H1 (cell line): ENCODE results near the gene ELP5. TPM values are rescaled to one million over a fixed set of nuclear protein-coding genes. Genes with fewer than 3 reads are reported as not detected.

ENCODE experiments used
- CHD2 ChIP-seq: IDR thresholded peaks from 2 replicates; pipeline ENCODE4 v1.6.1; 2012; ENCODE audit warnings: low read length, improper control_type of control experiment
- CHD7 ChIP-seq: fragments of 300-600 bp; sonication (generic); IDR thresholded peaks from 2 replicates; pipeline ENCODE4 v1.7.1; 2012; ENCODE audit warnings: low read length, moderate library complexity, mild to moderate bottlenecking, inconsistent platforms; ENCODE audit not compliant: insufficient replicate concordance
- CTCF ChIP-seq, 3 experiments: IDR thresholded peaks; 1 replicate in 2 of 3; 2 replicates in 1 of 3; pipeline versions ENCODE4 v1.5.1 to v1.6.1; 2011; ENCODE audit warnings: low read length in 3 of 3, mild to moderate bottlenecking in 3 of 3, inconsistent platforms in 2 of 3, low read depth in 1 of 3, moderate library complexity in 1 of 3; ENCODE audit not compliant: insufficient read depth in 1 of 3; ENCODE audit errors: control extremely low read depth in 1 of 3
- POLR2A ChIP-seq, 2 experiments: IDR thresholded peaks; 1 replicate in 1 of 2; 2 replicates in 1 of 2; pipeline ENCODE4 v1.6.1; 2011; ENCODE audit warnings: low read depth in 2 of 2, low read length in 2 of 2, mild to moderate bottlenecking in 2 of 2; ENCODE audit errors: control extremely low read depth in 1 of 2
- SRF ChIP-seq: IDR thresholded peaks from 2 replicates; pipeline ENCODE4 v1.6.1; 2011; ENCODE audit warnings: mild to moderate bottlenecking, low read depth, low read length, moderate library complexity
- SUZ12 ChIP-seq: fragments of 200-600 bp; sonication (generic); IDR thresholded peaks from 2 replicates; pipeline ENCODE4 v1.6.1; 2012; ENCODE audit warnings: mild to moderate bottlenecking, inconsistent platforms, low read length, moderate library complexity, mixed read lengths
- TCF12 ChIP-seq: IDR thresholded peaks from 2 replicates; pipeline ENCODE4 v1.6.1; 2011; ENCODE audit warnings: low read depth, mild to moderate bottlenecking, low read length
- TEAD4 ChIP-seq: IDR thresholded peaks from 2 replicates; pipeline ENCODE4 v1.6.1; 2012; ENCODE audit warnings: low read depth, low read length, inconsistent platforms, mixed read lengths
- YY1 ChIP-seq: IDR thresholded peaks from 2 replicates; pipeline ENCODE4 v1.6.1; 2011; ENCODE audit warnings: low read depth, mild to moderate bottlenecking, low read length
- ZNF274 ChIP-seq: IDR thresholded peaks from 2 replicates; pipeline ENCODE4 v1.7.0; 2012; ENCODE audit warnings: low read length, borderline replicate concordance; ENCODE audit errors: extremely low read depth
- polyA plus RNA-seq, 7 experiments: library from polyadenylated mRNA; depleted of rRNA in 3 of 7; stranded (reverse) in 5 of 7; unstranded in 2 of 7; fragments of >200 nt in 5 of 7; fragments of 200-250 nt in 2 of 7; gene quantifications; 1 replicate in 5 of 7; 2 replicates in 1 of 7; 4 replicates in 1 of 7; pipeline versions ENCODE4 v1.2.1 to v1.2.3, GENCODE V29; 2011 to 2013; ENCODE audit warnings: missing spikeins in 2 of 7, mixed read lengths in 2 of 7
- total RNA-seq: library from RNA; stranded (reverse); fragmentation: NEBNext Ultra II Directional; extraction: Animal tissue kit (Norgen Biotek cat#: 25700); gene quantifications from 2 replicates; pipeline ENCODE4 v1.2.1, GENCODE V29; 2021

The ELP5 gene
- total and polyA plus RNA-seq, 2 of the 8 experiments (the other 6 are each of a cell fraction or from before 2014, with no cell fraction given) = 75.4 to 107 TPM

- TF ChIP-seq CTCF (IDR thresholded peaks at IDR 0.05; ENCODE audit: control extremely low read depth in 1 of 3, insufficient read depth in 1 of 3, low read depth in 1 of 3, low read length in 3 of 3) = no peak
- no peak for TF ChIP-seq ZNF274
- no peak; the same call in 1 of the 2 replicates for TF ChIP-seq CHD2
- no peak for TF ChIP-seq SUZ12
- 0 out of 2 replicates have a peak, but pooled peaks have one; percentile 31 for TF ChIP-seq TCF12
- TF ChIP-seq YY1 = no peak
- no peak for TF ChIP-seq SRF
- TF ChIP-seq CHD7 = no peak
- peak; percentile 90 for TF ChIP-seq TEAD4
- TF ChIP-seq POLR2A (IDR thresholded peaks at IDR 0.05; ENCODE audit: control extremely low read depth in 1 of 2, low read depth in 2 of 2, low read length in 2 of 2) = peak in 1 of 2 experiments; percentile 24; a peak in 1 of 3 replicates
These were observed 36.8 kb upstream of the ELP5 start (continued) for GRCh38 chr17:7215136-7215638.
